Measurements from ENCODE around the gene OR2AG1.

OR2AG1 gene

GRCh38 chr11:6833356-6833755 is 50.5 kb downstream of the OR2AG1 start:
- ChIA-PET CTCF (interaction anchor here (1.1 to 2.4 kb wide), 6 partner anchors 9 to 78 kb away, joined by 3 to 21 read pairs (median 4); no protein-coding TSS in a partner anchor), POLR2A (no interaction called here)
- TF ChIP-seq CTCF (IDR thresholded peaks at IDR 0.05; ENCODE audit: control extremely low read depth, extremely low read depth, low read depth, missing control alignments) = no peak
- DNase-seq (ENCODE audit: extremely low spot score) = no peak

GRCh38 chr11:6834021-6834420 is 51.2 kb downstream of the OR2AG1 start:
- ChIA-PET CTCF (interaction anchor here (0.8 to 2.4 kb wide), 8 partner anchors 8 to 78 kb away, joined by 3 to 21 read pairs (median 4); no protein-coding TSS in a partner anchor), POLR2A (no interaction called here)
- no peak for TF ChIP-seq CTCF (IDR thresholded peaks at IDR 0.05; ENCODE audit: control extremely low read depth, extremely low read depth, low read depth, missing control alignments)
- no peak for DNase-seq (ENCODE audit: extremely low spot score)

Measured in GM10248 (cell line).